H9 (cell line): ENCODE measurements around the gene TCF7L1. TPM values are rescaled to one million over a fixed set of nuclear protein-coding genes. Genes with fewer than 3 reads are reported as not detected.
"Not testable (repeated sequence)": the region's sequence is repeated elsewhere in the genome, so short reads cannot be mapped to it uniquely, and the experiment has no call there.

Experiments used
- DNase-seq: peaks from one replicate; pipeline ENCODE4 v3.0.0-alpha.2; 2017
- H2AFZ ChIP-seq: one replicate; pipeline ENCODE4 v1.6.1; 2013; ENCODE audit warnings: mild to moderate bottlenecking, low read length, control low read depth, moderate library complexity
- H2AK5ac ChIP-seq: 2 replicates; pipeline ENCODE4 v1.6.1; 2013; ENCODE audit warnings: low read length, control low read depth, mixed read lengths; ENCODE audit not compliant: insufficient read length
- H2BK120ac ChIP-seq: one replicate; pipeline ENCODE4 v1.6.1; 2013; ENCODE audit warnings: low read depth, mild to moderate bottlenecking, low read length, control low read depth, inconsistent platforms; ENCODE audit not compliant: poor library complexity, severe bottlenecking
- H2BK12ac ChIP-seq: 2 replicates; pipeline ENCODE4 v1.6.1; 2013; ENCODE audit warnings: low read length, control low read depth, mixed read lengths, low read depth; ENCODE audit not compliant: insufficient read length
- H2BK15ac ChIP-seq: 2 replicates; pipeline ENCODE4 v1.6.1; 2013; ENCODE audit warnings: low read depth, low read length, control low read depth
- H2BK20ac ChIP-seq: one replicate; pipeline ENCODE4 v1.6.1; 2013; ENCODE audit warnings: low read depth, mild to moderate bottlenecking, low read length, control low read depth, inconsistent platforms; ENCODE audit not compliant: poor library complexity, severe bottlenecking
- H2BK5ac ChIP-seq: 2 replicates; pipeline ENCODE4 v1.6.1; 2013; ENCODE audit warnings: low read length, control low read depth, mixed read lengths; ENCODE audit not compliant: insufficient read length
- H3K14ac ChIP-seq: 2 replicates; pipeline ENCODE4 v1.6.1; 2013; ENCODE audit warnings: low read length, control low read depth; ENCODE audit not compliant: insufficient read depth
- H3K18ac ChIP-seq: 2 replicates; pipeline ENCODE4 v1.6.1; 2013; ENCODE audit warnings: low read depth, mild to moderate bottlenecking, mixed read lengths, low read length, control low read depth; ENCODE audit not compliant: insufficient read length
- H3K23ac ChIP-seq: 2 replicates; pipeline ENCODE4 v1.6.1; 2013; ENCODE audit warnings: low read length, control low read depth, mixed read lengths, low read depth; ENCODE audit not compliant: insufficient read length
- H3K23me2 ChIP-seq: 2 replicates; pipeline ENCODE4 v1.6.1; 2013; ENCODE audit warnings: low read depth, mild to moderate bottlenecking, mixed read lengths, low read length, control low read depth; ENCODE audit not compliant: insufficient read length, poor library complexity, severe bottlenecking
- H3K27ac ChIP-seq: 2 replicates; pipeline ENCODE4 v1.5.1; 2013; ENCODE audit warnings: low read length, control low read depth, mixed read lengths, low read depth; ENCODE audit not compliant: insufficient read length
- H3K27me3 ChIP-seq: 2 replicates; pipeline ENCODE4 v1.6.1; 2013; ENCODE audit warnings: low read length, control low read depth, inconsistent platforms; ENCODE audit not compliant: insufficient read depth
- H3K4ac ChIP-seq: 2 replicates; pipeline ENCODE4 v1.6.1; 2013; ENCODE audit warnings: low read depth, mild to moderate bottlenecking, control low read depth, inconsistent platforms, low read length, moderate library complexity
- H3K4me1 ChIP-seq: 2 replicates; pipeline ENCODE4 v1.6.1; 2013; ENCODE audit warnings: low read length, control low read depth, inconsistent platforms; ENCODE audit not compliant: insufficient read depth
- H3K4me2 ChIP-seq: 2 replicates; pipeline ENCODE4 v1.6.1; 2013; ENCODE audit warnings: low read length, control low read depth, mixed read lengths; ENCODE audit not compliant: insufficient read length, insufficient read depth
- H3K56ac ChIP-seq: 2 replicates; pipeline ENCODE4 v1.6.1; 2013; ENCODE audit warnings: low read depth, mild to moderate bottlenecking, mixed read lengths, low read length, control low read depth; ENCODE audit not compliant: insufficient read length
- H3K79me1 ChIP-seq: 2 replicates; pipeline ENCODE4 v1.6.1; 2013; ENCODE audit warnings: low read depth, mild to moderate bottlenecking, moderate library complexity, low read length, control low read depth, inconsistent platforms; ENCODE audit not compliant: insufficient read depth, poor library complexity, severe bottlenecking
- H3K79me2 ChIP-seq: 2 replicates; pipeline ENCODE4 v1.6.1; 2013; ENCODE audit warnings: low read length, control low read depth, inconsistent platforms; ENCODE audit not compliant: insufficient read depth
- H3K9ac ChIP-seq: 2 replicates; pipeline ENCODE4 v1.6.1; 2013; ENCODE audit warnings: low read length, control low read depth, mixed read lengths; ENCODE audit not compliant: insufficient read length; ENCODE audit errors: extremely low read depth
- H3K9me3 ChIP-seq: one replicate; pipeline ENCODE4 v1.6.1; 2013; ENCODE audit warnings: low read depth, low read length, inconsistent platforms; ENCODE audit not compliant: control insufficient read depth
- H3T11ph ChIP-seq: one replicate; pipeline ENCODE4 v1.6.1; 2013; ENCODE audit warnings: mild to moderate bottlenecking, low read length, control low read depth, inconsistent platforms
- H4K20me1 ChIP-seq: one replicate; pipeline ENCODE4 v1.6.1; 2013; ENCODE audit not compliant: control insufficient read depth, insufficient read length, insufficient read depth
- H4K5ac ChIP-seq: 2 replicates; pipeline ENCODE4 v1.6.1; 2013; ENCODE audit warnings: low read depth, mild to moderate bottlenecking, mixed read lengths, low read length, control low read depth; ENCODE audit not compliant: insufficient read length
- H4K8ac ChIP-seq: replicated peaks from 2 replicates; pipeline ENCODE4 v1.6.1; 2013; ENCODE audit warnings: low read length, control low read depth, mixed read lengths, low read depth; ENCODE audit not compliant: insufficient read length
- H4K91ac ChIP-seq: 2 replicates; pipeline ENCODE4 v1.6.1; 2013; ENCODE audit warnings: low read depth, mild to moderate bottlenecking, moderate library complexity, mixed read lengths, low read length, control low read depth; ENCODE audit not compliant: insufficient read length
- H3K27ac Mint-ChIP-seq, 3 experiments: 2 replicates in 2 of 3; 3 replicates in 1 of 3; pipeline ENCODE4 v1.8.0; 2020 to 2021; ENCODE audit warnings: mixed read lengths in 3 of 3, mild to moderate bottlenecking in 1 of 3, moderate library complexity in 1 of 3
- H3K27me3 Mint-ChIP-seq: 2 replicates; pipeline ENCODE4 v1.8.0; 2021; ENCODE audit warnings: low read depth, mild to moderate bottlenecking, moderate library complexity, mixed read lengths
- H3K36me3 Mint-ChIP-seq, 3 experiments: 2 replicates in 2 of 3; 3 replicates in 1 of 3; pipeline ENCODE4 v1.8.0; 2020 to 2021; ENCODE audit warnings: low read depth in 3 of 3, mixed read lengths in 3 of 3; ENCODE audit not compliant: insufficient read depth in 1 of 3
- H3K4me1 Mint-ChIP-seq, 2 experiments: 2 replicates each; pipeline ENCODE4 v1.8.0; 2020; ENCODE audit warnings: mixed read lengths in 2 of 2
- H3K4me3 Mint-ChIP-seq, 2 experiments: 2 replicates in 1 of 2; 3 replicates in 1 of 2; pipeline ENCODE4 v1.8.0; 2020 to 2021; ENCODE audit warnings: mild to moderate bottlenecking in 2 of 2, mixed read lengths in 2 of 2, moderate library complexity in 1 of 2
- H3K9me3 Mint-ChIP-seq, 2 experiments: 2 replicates in 1 of 2; 3 replicates in 1 of 2; pipeline ENCODE4 v1.8.0; 2020; ENCODE audit warnings: mild to moderate bottlenecking in 2 of 2, mixed read lengths in 2 of 2, moderate library complexity in 1 of 2
- WGBS: extraction: QIAGEN DNeasy Blood & Tissue Kit; methylation state at CpG from one replicate; pipeline ENCODE4 v1.1.7; 2013; ENCODE audit warnings: missing lambda C conversion rate, low lambda C conversion rate, mixed read lengths; ENCODE audit not compliant: insufficient read length; ENCODE audit errors: extremely low coverage; 5-methylcytosine and 5-hydroxymethylcytosine counted together
- total RNA-seq: library from RNA; stranded (reverse); gene quantifications from 2 replicates; pipeline ENCODE4 v1.2.1, GENCODE V29; 2021
- TF ChIP-seq, protein P1 (sequence below): fragments of 200-600 bp; sonication (generic); conservative IDR thresholded peaks from 3 replicates; pipeline ENCODE4 v1.8.0; 2021; ENCODE audit warnings: antibody characterized with exemption, mild to moderate bottlenecking

TCF7L1 gene
- total RNA-seq, 1 experiment from 2014 or later = 112 TPM

DNA sequence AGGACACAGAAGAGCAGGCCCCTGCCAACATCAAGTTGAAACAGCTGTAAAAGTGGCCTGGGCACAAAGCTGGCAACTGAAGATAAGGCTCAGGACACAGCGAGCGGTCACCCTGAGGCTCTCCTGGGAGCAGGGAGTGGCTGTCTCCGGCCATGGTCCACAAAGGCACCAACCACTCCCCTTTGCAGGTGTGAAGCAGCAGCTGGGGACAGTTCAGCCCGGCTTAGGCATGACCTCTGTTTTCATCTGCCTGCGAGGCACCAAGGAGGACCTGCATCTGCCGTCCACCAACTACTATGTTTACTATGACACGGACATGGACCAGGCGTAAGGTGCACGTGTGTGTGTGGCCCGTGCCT, 181.7 kb downstream of the TCF7L1 start:
- WGBS = no CpG with 5 or more reads among the region's 10 CpGs
- no peak overlapping the region for H3K18ac ChIP-seq

DNA sequence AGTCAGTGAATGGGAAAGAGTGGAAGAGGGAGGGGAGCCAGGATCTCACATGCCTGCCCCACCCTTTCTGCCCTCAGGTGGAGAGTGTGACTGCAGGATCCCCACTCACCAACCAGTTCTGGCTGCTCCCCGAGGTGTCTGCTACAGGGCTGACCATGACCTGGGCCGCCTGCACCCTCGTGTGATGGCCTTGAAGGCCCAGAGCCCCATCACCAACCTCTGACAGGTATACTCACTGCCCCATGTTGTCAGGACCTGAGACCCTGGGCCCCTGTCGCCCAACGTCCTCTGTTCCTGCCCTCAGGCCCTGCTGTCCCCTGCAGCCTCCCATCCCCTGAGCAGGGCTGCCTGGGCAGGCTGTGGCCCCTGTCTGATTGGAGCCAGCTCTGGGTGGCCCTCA, 182.7 kb downstream of the TCF7L1 start:
- H3K4ac ChIP-seq, H3K14ac ChIP-seq, H3K9ac ChIP-seq, H2AFZ ChIP-seq, H4K20me1 ChIP-seq, H2BK15ac ChIP-seq, H3K23me2 ChIP-seq, H3K4me1 Mint-ChIP-seq, DNase-seq, H2AK5ac ChIP-seq, H3K27ac Mint-ChIP-seq, H4K8ac ChIP-seq, H3K27ac ChIP-seq, H3K4me3 Mint-ChIP-seq, H3K79me1 ChIP-seq, H3K4me2 ChIP-seq, H3K79me2 ChIP-seq, H3K4me1 ChIP-seq, H4K5ac ChIP-seq, H3K9me3 ChIP-seq, H3K18ac ChIP-seq, H2BK12ac ChIP-seq, H3K56ac ChIP-seq, H4K91ac ChIP-seq, H2BK120ac ChIP-seq, H3K23ac ChIP-seq, H3K27me3 ChIP-seq, H3T11ph ChIP-seq, H3K9me3 Mint-ChIP-seq, H3K27me3 Mint-ChIP-seq, H2BK5ac ChIP-seq, H2BK20ac ChIP-seq: not testable (repeated sequence)
- peaks cover 13 to 33% (median 29%) of the 10 kb centered on the region in 3 experiments; a peak in 6 of 7 replicates for H3K36me3 Mint-ChIP-seq
- no CpG with 5 or more reads among the region's 5 CpGs for WGBS

More for the DNA sequence above, 181.7 kb downstream of the TCF7L1 start:
- Mint-ChIP-seq H3K27me3 (no peaks in the 10 kb centered on the region; the same call in 1 of the 2 replicates), H3K27ac (no peak overlapping the region), H3K36me3 (peaks cover 16 to 33% (median 26%) of the 10 kb centered on the region in 3 experiments; a peak in 6 of 7 replicates), H3K4me1 (peaks cover 4 to 6% of the 10 kb centered on the region in 2 experiments), H3K9me3 (no peaks in the 10 kb centered on the region), H3K4me3 (no peak overlapping the region)
- no peak overlapping the region for H2AFZ ChIP-seq
- no peak overlapping the region for H3K14ac ChIP-seq
- H2BK12ac ChIP-seq = no peak overlapping the region
- H3K9ac ChIP-seq = no peak overlapping the region
- H2BK20ac ChIP-seq = no peak overlapping the region
- peaks cover 2% of the 10 kb centered on the region; the same call in 1 of the 2 replicates for H3K4me1 ChIP-seq
- no peaks in the 10 kb centered on the region for H3K9me3 ChIP-seq
- no peak overlapping the region for H3T11ph ChIP-seq
- no peak overlapping the region for H4K8ac ChIP-seq
- H4K5ac ChIP-seq = no peak overlapping the region
- no peak overlapping the region for H3K4ac ChIP-seq
- no peak overlapping the region for H2AK5ac ChIP-seq
- TF ChIP-seq, protein P1, sequence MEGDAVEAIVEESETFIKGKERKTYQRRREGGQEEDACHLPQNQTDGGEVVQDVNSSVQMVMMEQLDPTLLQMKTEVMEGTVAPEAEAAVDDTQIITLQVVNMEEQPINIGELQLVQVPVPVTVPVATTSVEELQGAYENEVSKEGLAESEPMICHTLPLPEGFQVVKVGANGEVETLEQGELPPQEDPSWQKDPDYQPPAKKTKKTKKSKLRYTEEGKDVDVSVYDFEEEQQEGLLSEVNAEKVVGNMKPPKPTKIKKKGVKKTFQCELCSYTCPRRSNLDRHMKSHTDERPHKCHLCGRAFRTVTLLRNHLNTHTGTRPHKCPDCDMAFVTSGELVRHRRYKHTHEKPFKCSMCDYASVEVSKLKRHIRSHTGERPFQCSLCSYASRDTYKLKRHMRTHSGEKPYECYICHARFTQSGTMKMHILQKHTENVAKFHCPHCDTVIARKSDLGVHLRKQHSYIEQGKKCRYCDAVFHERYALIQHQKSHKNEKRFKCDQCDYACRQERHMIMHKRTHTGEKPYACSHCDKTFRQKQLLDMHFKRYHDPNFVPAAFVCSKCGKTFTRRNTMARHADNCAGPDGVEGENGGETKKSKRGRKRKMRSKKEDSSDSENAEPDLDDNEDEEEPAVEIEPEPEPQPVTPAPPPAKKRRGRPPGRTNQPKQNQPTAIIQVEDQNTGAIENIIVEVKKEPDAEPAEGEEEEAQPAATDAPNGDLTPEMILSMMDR = no peak
- no peaks in the 10 kb centered on the region for H4K20me1 ChIP-seq
- no peaks in the 10 kb centered on the region for H3K79me1 ChIP-seq
- H2BK5ac ChIP-seq = no peak overlapping the region
- H3K27ac ChIP-seq = no peak overlapping the region
- H3K79me2 ChIP-seq = no peaks in the 10 kb centered on the region
- no peak overlapping the region for H2BK120ac ChIP-seq
- no peaks in the 10 kb centered on the region for H3K23me2 ChIP-seq
- no peak overlapping the region for H3K23ac ChIP-seq
- no peak overlapping the region for H3K4me2 ChIP-seq
- no peak overlapping the region for H3K56ac ChIP-seq
- no peaks in the 10 kb centered on the region for H3K27me3 ChIP-seq
- no peak overlapping the region for H4K91ac ChIP-seq
- no peak for DNase-seq
- no peak overlapping the region for H2BK15ac ChIP-seq
